ENCODE data around the gene GPHB5.

GPHB5 gene

DNA sequence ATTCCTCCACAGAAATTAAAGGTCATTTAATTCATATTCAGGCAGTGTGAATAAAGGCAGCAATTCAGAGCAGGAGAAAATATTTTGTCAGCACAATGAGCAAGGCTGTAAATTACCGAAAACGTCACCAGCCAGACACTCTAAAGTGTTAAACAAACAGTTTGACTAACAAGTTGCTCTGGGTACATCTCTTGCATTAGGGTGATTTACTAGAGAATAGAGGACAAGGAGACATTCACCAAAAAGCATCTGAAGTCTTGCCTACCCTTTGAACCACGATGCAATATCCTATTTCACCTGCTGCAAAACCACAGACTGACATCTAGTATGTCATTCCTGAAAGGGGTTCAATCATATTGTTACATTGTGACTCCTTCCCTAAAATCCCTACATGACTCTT, 27.1 kb upstream of the GPHB5 start:
- TF ChIP-seq ZFP30 (CRISPR knock-in tag; IDR thresholded peaks at IDR 0.05): no peak
- TF ChIP-seq TOX (CRISPR knock-in tag; IDR thresholded peaks at IDR 0.05; ENCODE audit: borderline replicate concordance): no peak
- TF ChIP-seq, protein P1, sequence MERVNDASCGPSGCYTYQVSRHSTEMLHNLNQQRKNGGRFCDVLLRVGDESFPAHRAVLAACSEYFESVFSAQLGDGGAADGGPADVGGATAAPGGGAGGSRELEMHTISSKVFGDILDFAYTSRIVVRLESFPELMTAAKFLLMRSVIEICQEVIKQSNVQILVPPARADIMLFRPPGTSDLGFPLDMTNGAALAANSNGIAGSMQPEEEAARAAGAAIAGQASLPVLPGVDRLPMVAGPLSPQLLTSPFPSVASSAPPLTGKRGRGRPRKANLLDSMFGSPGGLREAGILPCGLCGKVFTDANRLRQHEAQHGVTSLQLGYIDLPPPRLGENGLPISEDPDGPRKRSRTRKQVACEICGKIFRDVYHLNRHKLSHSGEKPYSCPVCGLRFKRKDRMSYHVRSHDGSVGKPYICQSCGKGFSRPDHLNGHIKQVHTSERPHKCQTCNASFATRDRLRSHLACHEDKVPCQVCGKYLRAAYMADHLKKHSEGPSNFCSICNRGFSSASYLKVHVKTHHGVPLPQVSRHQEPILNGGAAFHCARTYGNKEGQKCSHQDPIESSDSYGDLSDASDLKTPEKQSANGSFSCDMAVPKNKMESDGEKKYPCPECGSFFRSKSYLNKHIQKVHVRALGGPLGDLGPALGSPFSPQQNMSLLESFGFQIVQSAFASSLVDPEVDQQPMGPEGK (CRISPR knock-in tag; IDR thresholded peaks at IDR 0.05; ENCODE audit: borderline replicate concordance): no peak
- no peak for TF ChIP-seq ESRRG (CRISPR knock-in tag; IDR thresholded peaks at IDR 0.05)
- no peak for TF ChIP-seq PPARA (CRISPR knock-in tag; IDR thresholded peaks at IDR 0.05; ENCODE audit: borderline replicate concordance)
- no peak for TF ChIP-seq RARB (CRISPR knock-in tag; IDR thresholded peaks at IDR 0.05)
- TF ChIP-seq TCF4 (CRISPR knock-in tag; IDR thresholded peaks at IDR 0.05; ENCODE audit: borderline replicate concordance): no peak
- TF ChIP-seq, protein P2, sequence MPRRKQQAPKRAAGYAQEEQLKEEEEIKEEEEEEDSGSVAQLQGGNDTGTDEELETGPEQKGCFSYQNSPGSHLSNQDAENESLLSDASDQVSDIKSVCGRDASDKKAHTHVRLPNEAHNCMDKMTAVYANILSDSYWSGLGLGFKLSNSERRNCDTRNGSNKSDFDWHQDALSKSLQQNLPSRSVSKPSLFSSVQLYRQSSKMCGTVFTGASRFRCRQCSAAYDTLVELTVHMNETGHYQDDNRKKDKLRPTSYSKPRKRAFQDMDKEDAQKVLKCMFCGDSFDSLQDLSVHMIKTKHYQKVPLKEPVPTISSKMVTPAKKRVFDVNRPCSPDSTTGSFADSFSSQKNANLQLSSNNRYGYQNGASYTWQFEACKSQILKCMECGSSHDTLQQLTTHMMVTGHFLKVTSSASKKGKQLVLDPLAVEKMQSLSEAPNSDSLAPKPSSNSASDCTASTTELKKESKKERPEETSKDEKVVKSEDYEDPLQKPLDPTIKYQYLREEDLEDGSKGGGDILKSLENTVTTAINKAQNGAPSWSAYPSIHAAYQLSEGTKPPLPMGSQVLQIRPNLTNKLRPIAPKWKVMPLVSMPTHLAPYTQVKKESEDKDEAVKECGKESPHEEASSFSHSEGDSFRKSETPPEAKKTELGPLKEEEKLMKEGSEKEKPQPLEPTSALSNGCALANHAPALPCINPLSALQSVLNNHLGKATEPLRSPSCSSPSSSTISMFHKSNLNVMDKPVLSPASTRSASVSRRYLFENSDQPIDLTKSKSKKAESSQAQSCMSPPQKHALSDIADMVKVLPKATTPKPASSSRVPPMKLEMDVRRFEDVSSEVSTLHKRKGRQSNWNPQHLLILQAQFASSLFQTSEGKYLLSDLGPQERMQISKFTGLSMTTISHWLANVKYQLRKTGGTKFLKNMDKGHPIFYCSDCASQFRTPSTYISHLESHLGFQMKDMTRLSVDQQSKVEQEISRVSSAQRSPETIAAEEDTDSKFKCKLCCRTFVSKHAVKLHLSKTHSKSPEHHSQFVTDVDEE (CRISPR knock-in tag; IDR thresholded peaks at IDR 0.05): no peak
- no peak for TF ChIP-seq ZNF8 (CRISPR knock-in tag; IDR thresholded peaks at IDR 0.05)
- TF ChIP-seq ARNTL (CRISPR knock-in tag; IDR thresholded peaks at IDR 0.05; ENCODE audit: borderline replicate concordance, low read depth): no peak
- TF ChIP-seq ZFP3 (CRISPR knock-in tag; IDR thresholded peaks at IDR 0.05): no peak
- TF ChIP-seq GLIS3 (CRISPR knock-in tag; IDR thresholded peaks at IDR 0.05): no peak
- no peak for TF ChIP-seq ZC3H10 (CRISPR knock-in tag; IDR thresholded peaks at IDR 0.05)
- no peak for ATAC-seq

DNA sequence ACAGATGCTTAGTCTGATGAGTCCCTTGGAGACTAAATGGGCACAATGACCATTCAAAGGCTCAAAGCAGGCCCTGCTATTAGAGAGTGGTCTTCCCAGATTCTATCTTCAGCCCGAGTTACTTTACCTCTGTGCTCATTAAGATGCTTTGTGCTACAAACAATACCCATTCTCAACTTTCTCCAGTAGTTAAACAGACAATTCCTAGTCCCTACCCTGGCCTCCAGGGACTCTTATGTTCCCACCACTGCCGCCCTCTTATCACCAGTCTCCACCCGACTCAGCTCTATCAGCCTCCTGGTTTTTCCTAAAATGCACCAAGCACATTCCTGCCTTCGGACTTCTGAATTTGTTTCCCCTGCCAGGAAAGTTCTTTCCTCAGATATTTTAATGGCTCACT, 25.6 kb upstream of the GPHB5 start:
- no peak for ATAC-seq
- TF ChIP-seq TOX (CRISPR knock-in tag; IDR thresholded peaks at IDR 0.05; ENCODE audit: borderline replicate concordance) (no peak), RARB (CRISPR knock-in tag; IDR thresholded peaks at IDR 0.05) (no peak), ESRRG (CRISPR knock-in tag; IDR thresholded peaks at IDR 0.05) (no peak), ISL1 (CRISPR knock-in tag; IDR thresholded peaks at IDR 0.05) (no peak), ZNF565 (CRISPR knock-in tag; conservative IDR thresholded peaks at IDR 0.05; ENCODE audit: low read depth) (no peak), ZFP3 (CRISPR knock-in tag; IDR thresholded peaks at IDR 0.05) (no peak), ZNF70 (CRISPR knock-in tag; IDR thresholded peaks at IDR 0.05) (no peak), TCF4 (CRISPR knock-in tag; IDR thresholded peaks at IDR 0.05; ENCODE audit: borderline replicate concordance) (no peak), CSDC2 (CRISPR knock-in tag; IDR thresholded peaks at IDR 0.05) (no peak), BACH2 (CRISPR knock-in tag; IDR thresholded peaks at IDR 0.05; ENCODE audit: borderline replicate concordance) (no peak)
- TF ChIP-seq, protein P3, sequence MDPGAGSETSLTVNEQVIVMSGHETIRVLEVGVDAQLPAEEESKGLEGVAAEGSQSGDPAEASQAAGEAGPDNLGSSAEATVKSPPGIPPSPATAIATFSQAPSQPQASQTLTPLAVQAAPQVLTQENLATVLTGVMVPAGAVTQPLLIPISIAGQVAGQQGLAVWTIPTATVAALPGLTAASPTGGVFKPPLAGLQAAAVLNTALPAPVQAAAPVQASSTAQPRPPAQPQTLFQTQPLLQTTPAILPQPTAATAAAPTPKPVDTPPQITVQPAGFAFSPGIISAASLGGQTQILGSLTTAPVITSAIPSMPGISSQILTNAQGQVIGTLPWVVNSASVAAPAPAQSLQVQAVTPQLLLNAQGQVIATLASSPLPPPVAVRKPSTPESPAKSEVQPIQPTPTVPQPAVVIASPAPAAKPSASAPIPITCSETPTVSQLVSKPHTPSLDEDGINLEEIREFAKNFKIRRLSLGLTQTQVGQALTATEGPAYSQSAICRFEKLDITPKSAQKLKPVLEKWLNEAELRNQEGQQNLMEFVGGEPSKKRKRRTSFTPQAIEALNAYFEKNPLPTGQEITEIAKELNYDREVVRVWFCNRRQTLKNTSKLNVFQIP (CRISPR knock-in tag; IDR thresholded peaks at IDR 0.05; ENCODE audit: borderline replicate concordance, low read depth): no peak
- TF ChIP-seq, protein P1 (CRISPR knock-in tag; IDR thresholded peaks at IDR 0.05; ENCODE audit: borderline replicate concordance): no peak
- TF ChIP-seq, protein P4, sequence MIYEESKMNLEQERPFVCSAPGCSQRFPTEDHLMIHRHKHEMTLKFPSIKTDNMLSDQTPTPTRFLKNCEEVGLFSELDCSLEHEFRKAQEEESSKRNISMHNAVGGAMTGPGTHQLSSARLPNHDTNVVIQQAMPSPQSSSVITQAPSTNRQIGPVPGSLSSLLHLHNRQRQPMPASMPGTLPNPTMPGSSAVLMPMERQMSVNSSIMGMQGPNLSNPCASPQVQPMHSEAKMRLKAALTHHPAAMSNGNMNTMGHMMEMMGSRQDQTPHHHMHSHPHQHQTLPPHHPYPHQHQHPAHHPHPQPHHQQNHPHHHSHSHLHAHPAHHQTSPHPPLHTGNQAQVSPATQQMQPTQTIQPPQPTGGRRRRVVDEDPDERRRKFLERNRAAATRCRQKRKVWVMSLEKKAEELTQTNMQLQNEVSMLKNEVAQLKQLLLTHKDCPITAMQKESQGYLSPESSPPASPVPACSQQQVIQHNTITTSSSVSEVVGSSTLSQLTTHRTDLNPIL (CRISPR knock-in tag; IDR thresholded peaks at IDR 0.05; ENCODE audit: low read depth): no peak
- TF ChIP-seq, protein P2 (CRISPR knock-in tag; IDR thresholded peaks at IDR 0.05): no peak

All from SK-N-SH treated with all-trans-retinoic acid at 6 μM for 48 hours (cell line).